Endothelial cell of umbilical vein (primary cell): Measurements from ENCODE around the gene MDM1. TPM values are rescaled to one million over a fixed set of nuclear protein-coding genes. Genes with fewer than 3 reads are reported as not detected.

Source experiments
- BruUV-seq: library from RNA; stranded (reverse); fragments of 400-500 nt; replicated peaks from 2 replicates; lab custom pipeline; 2021; lab: Mats Ljungman, UMichigan
- CTCF ChIA-PET: fragments of 300-600, 350-600 bp; sonication (Branson Sonifier 250); formaldehyde crosslinking; loops from one replicate; lab custom pipeline; 2021; ENCODE audit warnings: antibody characterized with exemption, inconsistent platforms; lab: Charles Lee
- POLR2A ChIA-PET: fragments of 300-600, 350-600 bp; sonication (Branson Sonifier 250); formaldehyde crosslinking; loops from one replicate; lab custom pipeline; 2021; ENCODE audit warnings: antibody characterized with exemption, inconsistent platforms; lab: Charles Lee
- DNase-seq: peaks from one replicate; pipeline ENCODE4 v3.0.0-alpha.2; 2011; ENCODE audit warnings: low read depth, low spot score
- FAIRE-seq: peaks from 2 replicates; lab custom pipeline; 2011; peaks lifted over from hg19 to GRCh38; lab: Jason Lieb, UNC
- H2AFZ ChIP-seq: 2 replicates; pipeline ENCODE4 v1.6.0; 2012; ENCODE audit warnings: low read depth, low read length, control low read depth, inconsistent platforms
- H3K27ac ChIP-seq: 2 replicates; pipeline ENCODE4 v1.5.1; 2011; ENCODE audit warnings: low read depth, mild to moderate bottlenecking, control low read depth, low read length, moderate library complexity; ENCODE audit not compliant: insufficient read depth
- H3K27me3 ChIP-seq, 2 experiments: 2 replicates each; pipeline versions ENCODE4 v1.6.0 to v1.6.1; 2011; ENCODE audit warnings: low read length in 2 of 2, mixed read lengths in 1 of 2; ENCODE audit not compliant: control insufficient read depth in 2 of 2, insufficient read depth in 2 of 2
- H3K36me3 ChIP-seq, 2 experiments: 2 replicates in 1 of 2; 3 replicates in 1 of 2; pipeline ENCODE4 v1.5.1; 2011; ENCODE audit warnings: low read length in 2 of 2, mild to moderate bottlenecking in 1 of 2, moderate library complexity in 1 of 2; ENCODE audit not compliant: control insufficient read depth in 2 of 2, insufficient read depth in 2 of 2; ENCODE audit errors: extremely low read depth in 1 of 2
- H3K4me1 ChIP-seq: 3 replicates; pipeline ENCODE4 v1.5.1; 2011; ENCODE audit warnings: mild to moderate bottlenecking, low read length; ENCODE audit not compliant: control insufficient read depth, insufficient read depth; ENCODE audit errors: extremely low read depth
- H3K4me2 ChIP-seq: 2 replicates; pipeline ENCODE4 v1.6.1; 2011; ENCODE audit warnings: low read length, control low read depth, mixed read lengths; ENCODE audit not compliant: insufficient read depth
- H3K4me3 ChIP-seq, 3 experiments: fragments of 200-600 bp in 1 of 3; sonication (generic), shearing (Covaris generic) in 1 of 3; replicated peaks in 1 of 3; 2 replicates each; pipeline ENCODE4 v1.5.1; 2011 to 2016; ENCODE audit warnings: control low read depth in 3 of 3, low read length in 3 of 3, mild to moderate bottlenecking in 2 of 3, inconsistent platforms in 1 of 3, low read depth in 1 of 3, moderate library complexity in 1 of 3; ENCODE audit not compliant: insufficient read depth in 1 of 3
- H3K79me2 ChIP-seq: 2 replicates; pipeline ENCODE4 v1.6.0; 2012; ENCODE audit warnings: low read length, inconsistent platforms; ENCODE audit not compliant: control insufficient read depth, insufficient read depth
- H3K9ac ChIP-seq: replicated peaks from 2 replicates; pipeline ENCODE3; 2011; ENCODE audit warnings: low read length, control low read depth; ENCODE audit not compliant: insufficient read depth; ENCODE audit errors: extremely low read depth
- H3K9me1 ChIP-seq: replicated peaks from 3 replicates; pipeline ENCODE4 v1.6.0; 2011; ENCODE audit warnings: mild to moderate bottlenecking, low read length; ENCODE audit not compliant: control insufficient read depth, insufficient read depth; ENCODE audit errors: extremely low read depth
- H3K9me3 ChIP-seq: replicated peaks from 2 replicates; pipeline ENCODE4 v1.5.1; 2012; ENCODE audit warnings: low read length, inconsistent platforms; ENCODE audit not compliant: control insufficient read depth, insufficient read depth
- H4K20me1 ChIP-seq: replicated peaks from 2 replicates; pipeline ENCODE3; 2011; ENCODE audit warnings: mild to moderate bottlenecking, low read length; ENCODE audit not compliant: control insufficient read depth, insufficient read depth; ENCODE audit errors: extremely low read depth
- CTCF ChIP-seq, 2 donors: IDR thresholded peaks; 1 replicate in 1 of 2; 2 replicates in 1 of 2; pipeline ENCODE4 v1.5.1; 2011; ENCODE audit warnings: low read length in 2 of 2, mild to moderate bottlenecking in 2 of 2, moderate library complexity in 2 of 2, control low read depth in 1 of 2, inconsistent platforms in 1 of 2, low read depth in 1 of 2; ENCODE audit not compliant: insufficient read depth in 1 of 2; ENCODE audit errors: extremely low read depth in 1 of 2
- EZH2 ChIP-seq: IDR thresholded peaks from 2 replicates; pipeline ENCODE4 v1.6.1; 2012; ENCODE audit warnings: borderline replicate concordance, low read depth, mild to moderate bottlenecking, moderate library complexity, low read length, inconsistent platforms; ENCODE audit not compliant: severe bottlenecking
- FOS ChIP-seq: IDR thresholded peaks from 2 replicates; pipeline ENCODE4 v1.6.1; 2011; ENCODE audit warnings: mild to moderate bottlenecking, low read length, moderate library complexity, borderline replicate concordance; ENCODE audit not compliant: insufficient read depth
- GATA2 ChIP-seq: IDR thresholded peaks from 2 replicates; pipeline ENCODE4 v1.7.0; 2011; ENCODE audit warnings: low read depth, mild to moderate bottlenecking, moderate library complexity, mixed read lengths, low read length; ENCODE audit not compliant: insufficient read length, insufficient read depth
- JUN ChIP-seq: IDR thresholded peaks from 2 replicates; pipeline ENCODE4 v1.6.1; 2011; ENCODE audit warnings: borderline replicate concordance, low read depth; ENCODE audit not compliant: insufficient read length, insufficient read depth
- MAX ChIP-seq: IDR thresholded peaks from 2 replicates; pipeline ENCODE4 v1.6.1; 2011; ENCODE audit not compliant: insufficient read depth, insufficient read length
- MYC ChIP-seq: IDR thresholded peaks from one replicate; pipeline ENCODE4 v1.6.1; 2011; ENCODE audit warnings: mild to moderate bottlenecking, low read depth, low read length
- POLR2A ChIP-seq: IDR thresholded peaks from 2 replicates; pipeline ENCODE4 v1.6.1; 2012; ENCODE audit warnings: low read depth, mild to moderate bottlenecking, control low read depth, low read length
- POLR2AphosphoS5 ChIP-seq: IDR thresholded peaks from 2 replicates; pipeline ENCODE4 v1.6.1; 2012; ENCODE audit warnings: low read depth, mild to moderate bottlenecking, control low read depth, low read length, moderate library complexity; ENCODE audit not compliant: insufficient read depth
- dilution Hi-C: fragments of 300-500 bp; cut with MboI; formaldehyde crosslinking; loops from one replicate; pipeline ENCODE4 v1.15.0; 2019; ENCODE audit warnings: low sequenced_read_pairs; ENCODE audit not compliant: extremely low pct_ligation_motif_present
- intact Hi-C: fragments of 100-400 bp; cut with micrococcal nuclease; formaldehyde crosslinking; loops from one replicate; pipeline ENCODE4 v1.10.0; 2022
- polyA plus RNA-seq, 4 experiments: library from polyadenylated mRNA; depleted of rRNA in 3 of 4; stranded (reverse) in 3 of 4; unstranded in 1 of 4; fragments of >200 nt; gene quantifications; 2 replicates each; pipeline versions ENCODE4 v1.2.1 to v1.2.3, GENCODE V29; 2011 to 2012; ENCODE audit warnings: missing spikeins in 1 of 4
- total RNA-seq: library from RNA; stranded (reverse); gene quantifications from 2 replicates; pipeline ENCODE4 v1.2.3, GENCODE V29; 2021

The MDM1 gene
- total and polyA plus RNA-seq, 2 donors (not counting 3 experiments of a cell fraction or from before 2014, with no cell fraction given): 4.3 to 12.5 TPM

- TF ChIP-seq CTCF (IDR thresholded peaks at IDR 0.05; ENCODE audit: extremely low read depth in 1 of 2, insufficient read depth in 1 of 2, low read depth in 1 of 2, low read length in 2 of 2): no peak
- Histone ChIP-seq H4K20me1 (no peaks in the 10 kb centered on the region), H3K9ac (no peak overlapping the region), H3K79me2 (no peaks in the 10 kb centered on the region), H3K27ac (no peak overlapping the region), H3K4me1 (no peaks in the 10 kb centered on the region), H3K9me1 (no peaks in the 10 kb centered on the region), H3K4me2 (no peak overlapping the region), H3K4me3 (no peak overlapping the region), H3K36me3 (no peaks in the 10 kb centered on the region), H3K9me3 (no peaks in the 10 kb centered on the region), H2AFZ (no peak overlapping the region), H3K27me3 (peaks cover 5 to 6% of the 10 kb centered on the region in 2 experiments)
- ChIA-PET POLR2A (no interaction called here), CTCF (no interaction called here)
- dilution Hi-C loops: no loop called here
- FAIRE-seq: no peak
- BruUV-seq: no TSS peak
- intact Hi-C loops: no loop called here
- DNase-seq: no peak
Observed at GRCh38 chr12:68246350-68246749, 85.8 kb downstream of the MDM1 start.

GRCh38 chr12:68245180-68246021, 86.8 kb downstream of the MDM1 start:
- CTCF ChIA-PET: interaction anchor here (0.9 to 1.4 kb wide), 4 partner anchors 9 to 76 kb away, joined by 3 to 6 read pairs (median 4); partner anchors contain the start of gene IL26

More at GRCh38 chr12:68245180-68246021, 86.8 kb downstream of the MDM1 start:
- H3K4me2 ChIP-seq: no peak overlapping the region
- H3K9me3 ChIP-seq: no peaks in the 10 kb centered on the region
- H4K20me1 ChIP-seq: no peaks in the 10 kb centered on the region
- peaks cover 2 to 6% of the 10 kb centered on the region in 2 experiments for H3K27me3 ChIP-seq
- H3K36me3 ChIP-seq: no peaks in the 10 kb centered on the region
- FAIRE-seq: no peak
- H2AFZ ChIP-seq: peak overlapping the region; percentile 38
- H3K9ac ChIP-seq: no peak overlapping the region
- no peak overlapping the region for H3K4me3 ChIP-seq
- intact Hi-C loops: no loop called here
- no peaks in the 10 kb centered on the region for H3K79me2 ChIP-seq
- BruUV-seq: no TSS peak
- POLR2A ChIA-PET: no interaction called here
- dilution Hi-C loops: no loop called here
- peaks cover under 1% of the 10 kb centered on the region for H3K4me1 ChIP-seq
- no peaks in the 10 kb centered on the region for H3K9me1 ChIP-seq
- H3K27ac ChIP-seq: no peak overlapping the region
- TF ChIP-seq EZH2: no peak
- no peak for TF ChIP-seq GATA2
- no peak for TF ChIP-seq JUN
- TF ChIP-seq FOS: no peak
- TF ChIP-seq MAX: no peak
- no peak for TF ChIP-seq POLR2AphosphoS5
- TF ChIP-seq MYC: no peak
- TF ChIP-seq CTCF (IDR thresholded peaks at IDR 0.05; ENCODE audit: extremely low read depth in 1 of 2, insufficient read depth in 1 of 2, low read depth in 1 of 2, low read length in 2 of 2): no peak
- no peak for TF ChIP-seq POLR2A
- no peak for DNase-seq
